DND-41 (cell line): ENCODE measurements around the gene PHYHIPL.

Experiments
- EZH2 ChIP-seq: IDR thresholded peaks from 3 replicates; pipeline ENCODE4 v1.6.1; 2012; ENCODE audit warnings: borderline replicate concordance, low read depth, mild to moderate bottlenecking, moderate library complexity, low read length, inconsistent platforms; ENCODE audit not compliant: severe bottlenecking
- TF ChIP-seq, protein P1 (sequence below): IDR thresholded peaks from 2 replicates; pipeline ENCODE4 v1.5.1; 2012; ENCODE audit warnings: borderline replicate concordance, low read length, moderate library complexity, mild to moderate bottlenecking; ENCODE audit not compliant: poor library complexity, severe bottlenecking; ENCODE audit errors: extremely low read depth

DNA sequence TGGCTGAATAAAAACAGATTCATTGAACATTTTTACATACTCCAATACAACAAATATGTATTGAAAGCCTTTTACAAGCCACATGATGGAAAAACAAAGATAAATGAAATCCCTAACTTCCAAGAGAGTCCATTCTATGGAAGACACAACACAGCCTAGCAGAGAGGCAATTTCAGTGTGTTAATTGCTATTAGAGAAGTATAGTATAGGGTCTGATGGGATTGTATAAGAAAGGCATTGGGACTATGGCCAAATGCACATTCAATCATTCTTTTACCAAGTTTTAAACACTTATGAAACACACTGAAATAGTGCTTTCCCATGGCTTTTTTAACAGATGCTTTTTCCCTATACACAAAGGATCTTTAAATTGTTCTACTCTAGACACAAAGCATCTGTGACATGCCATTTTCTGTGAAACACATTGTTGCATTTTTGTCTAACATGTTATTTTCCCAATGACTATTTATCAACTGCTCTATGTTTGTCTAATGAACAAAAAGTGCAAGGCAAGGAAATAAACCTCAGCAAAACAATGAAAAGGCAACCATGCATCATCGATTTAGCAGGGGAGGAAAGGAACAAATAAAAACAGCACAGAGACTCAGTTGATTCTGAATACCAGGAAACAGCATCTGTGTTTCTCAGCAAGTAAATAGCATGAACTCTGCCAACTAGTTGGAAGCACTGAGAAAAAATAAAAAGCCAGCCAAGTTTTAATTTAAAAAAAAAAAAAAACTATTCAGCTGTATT lies 42.4 kb upstream of the PHYHIPL start:
- TF ChIP-seq, protein P1, sequence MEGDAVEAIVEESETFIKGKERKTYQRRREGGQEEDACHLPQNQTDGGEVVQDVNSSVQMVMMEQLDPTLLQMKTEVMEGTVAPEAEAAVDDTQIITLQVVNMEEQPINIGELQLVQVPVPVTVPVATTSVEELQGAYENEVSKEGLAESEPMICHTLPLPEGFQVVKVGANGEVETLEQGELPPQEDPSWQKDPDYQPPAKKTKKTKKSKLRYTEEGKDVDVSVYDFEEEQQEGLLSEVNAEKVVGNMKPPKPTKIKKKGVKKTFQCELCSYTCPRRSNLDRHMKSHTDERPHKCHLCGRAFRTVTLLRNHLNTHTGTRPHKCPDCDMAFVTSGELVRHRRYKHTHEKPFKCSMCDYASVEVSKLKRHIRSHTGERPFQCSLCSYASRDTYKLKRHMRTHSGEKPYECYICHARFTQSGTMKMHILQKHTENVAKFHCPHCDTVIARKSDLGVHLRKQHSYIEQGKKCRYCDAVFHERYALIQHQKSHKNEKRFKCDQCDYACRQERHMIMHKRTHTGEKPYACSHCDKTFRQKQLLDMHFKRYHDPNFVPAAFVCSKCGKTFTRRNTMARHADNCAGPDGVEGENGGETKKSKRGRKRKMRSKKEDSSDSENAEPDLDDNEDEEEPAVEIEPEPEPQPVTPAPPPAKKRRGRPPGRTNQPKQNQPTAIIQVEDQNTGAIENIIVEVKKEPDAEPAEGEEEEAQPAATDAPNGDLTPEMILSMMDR = no peak
- TF ChIP-seq EZH2 = no peak
